Esophagus muscularis mucosa (tissue), 4 donors: Measurements from ENCODE around the gene CHN1. TPM values are rescaled to one million over a fixed set of nuclear protein-coding genes. Genes with fewer than 3 reads are reported as not detected.

Source experiments
- DNase-seq: peaks from one replicate; pipeline ENCODE4 v3.0.0-alpha.2; 2017; ENCODE audit errors: extremely low spot score
- H3K27ac ChIP-seq, 4 donors: fragments of 200-600 bp; sonication (generic); replicated peaks in 1 of 4; 1 replicate in 3 of 4; 2 replicates in 1 of 4; pipeline ENCODE4 v1.5.1; 2016 to 2019; ENCODE audit warnings: mild to moderate bottlenecking in 1 of 4
- H3K27me3 ChIP-seq, 4 donors: fragments of 200-600 bp; sonication (generic); one replicate each; pipeline versions ENCODE4 v1.5.1 to v1.6.0; 2016 to 2019
- H3K36me3 ChIP-seq, 4 donors: fragments of 200-600 bp; sonication (generic); one replicate each; pipeline ENCODE4 v1.5.1; 2016 to 2019
- H3K4me1 ChIP-seq, 4 donors: fragments of 200-600 bp; sonication (generic); one replicate each; pipeline ENCODE4 v1.5.1; 2016 to 2019
- H3K4me3 ChIP-seq, 4 donors: fragments of 200-600 bp; sonication (generic); 1 replicate in 2 of 4; 2 replicates in 2 of 4; pipeline ENCODE4 v1.5.1; 2016 to 2019; ENCODE audit warnings: mild to moderate bottlenecking in 4 of 4, moderate library complexity in 1 of 4
- H3K9me3 ChIP-seq, 4 donors: fragments of 200-600 bp; sonication (generic); 1 replicate in 3 of 4; 2 replicates in 1 of 4; pipeline ENCODE4 v1.5.1; 2016 to 2019
- EP300 ChIP-seq: sonication (generic); formaldehyde crosslinking; IDR thresholded peaks from one replicate; pipeline ENCODE4 v1.6.1; 2017; ENCODE audit warnings: antibody characterized with exemption
- POLR2A ChIP-seq: fragments of 450-650 bp; IDR thresholded peaks from one replicate; pipeline ENCODE4 v1.6.1; 2017; ENCODE audit warnings: antibody characterized with exemption, moderate library complexity, mild to moderate bottlenecking, low read depth
- POLR2AphosphoS5 ChIP-seq, 2 donors: sonication (generic); formaldehyde crosslinking; IDR thresholded peaks; one replicate each; pipeline ENCODE4 v1.6.1; 2017; ENCODE audit warnings: antibody characterized with exemption in 2 of 2
- WGBS: methylation state at CpG from one replicate; pipeline ENCODE4 v1.1.5; 2018; 5-methylcytosine and 5-hydroxymethylcytosine counted together
- intact Hi-C: fragments of 100-400 bp; cut with DNase I; formaldehyde crosslinking; loops from one replicate; pipeline ENCODE4 v1.15.1; 2023
- total RNA-seq, 4 donors: library from RNA; depleted of rRNA; stranded (reverse); fragments of >200 nt; gene quantifications; one replicate each; pipeline versions ENCODE4 v1.1.0 to v1.2.1, GENCODE V29; 2016
- TF ChIP-seq, protein P1 (sequence below), 3 experiments: fragments of 200-600 bp in 2 of 3; fragments of 450-650 bp in 1 of 3; sonication (generic) in 2 of 3; IDR thresholded peaks; one replicate each; pipeline ENCODE4 v1.5.1; 2017 to 2019; ENCODE audit warnings: antibody characterized with exemption in 3 of 3, mild to moderate bottlenecking in 2 of 3, moderate library complexity in 1 of 3

CHN1 gene
- total RNA-seq, 4 donors from 2014 or later = 23.2 to 32.3 (median 29.8) TPM

DNA sequence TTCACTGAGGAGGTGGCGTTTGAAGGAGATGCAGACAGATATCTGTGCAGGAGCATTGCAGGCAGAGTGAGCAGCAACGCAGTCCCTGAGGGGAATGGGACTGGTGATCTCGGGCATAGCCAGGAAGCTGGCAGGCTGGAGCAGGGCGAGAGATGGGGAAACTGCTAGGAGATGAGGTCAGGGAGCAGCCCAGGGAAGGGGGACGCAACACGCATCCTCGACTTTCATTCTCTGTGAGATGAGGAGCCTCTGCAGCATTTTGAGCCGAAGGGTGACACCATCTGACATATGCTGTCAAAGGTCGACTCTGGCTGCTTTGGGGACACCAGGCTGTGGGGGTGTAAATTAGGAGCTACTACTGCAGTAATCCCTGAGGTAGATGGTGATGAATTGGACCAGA is 236.6 kb downstream of the CHN1 start:
- no peak for DNase-seq
- Histone ChIP-seq H3K27ac (no peak overlapping the region), H3K4me3 (no peak overlapping the region), H3K36me3 (no peaks in the 10 kb centered on the region), H3K9me3 (no peaks in the 10 kb centered on the region), H3K4me1 (peaks cover 5 to 28% (median 20%) of the 10 kb centered on the region in 4 donors), H3K27me3 (no peaks in the 10 kb centered on the region)
- intact Hi-C loops = no loop called here
- TF ChIP-seq POLR2AphosphoS5 (IDR thresholded peaks at IDR 0.05) = no peak
- no peak for TF ChIP-seq EP300
- TF ChIP-seq, protein P1, sequence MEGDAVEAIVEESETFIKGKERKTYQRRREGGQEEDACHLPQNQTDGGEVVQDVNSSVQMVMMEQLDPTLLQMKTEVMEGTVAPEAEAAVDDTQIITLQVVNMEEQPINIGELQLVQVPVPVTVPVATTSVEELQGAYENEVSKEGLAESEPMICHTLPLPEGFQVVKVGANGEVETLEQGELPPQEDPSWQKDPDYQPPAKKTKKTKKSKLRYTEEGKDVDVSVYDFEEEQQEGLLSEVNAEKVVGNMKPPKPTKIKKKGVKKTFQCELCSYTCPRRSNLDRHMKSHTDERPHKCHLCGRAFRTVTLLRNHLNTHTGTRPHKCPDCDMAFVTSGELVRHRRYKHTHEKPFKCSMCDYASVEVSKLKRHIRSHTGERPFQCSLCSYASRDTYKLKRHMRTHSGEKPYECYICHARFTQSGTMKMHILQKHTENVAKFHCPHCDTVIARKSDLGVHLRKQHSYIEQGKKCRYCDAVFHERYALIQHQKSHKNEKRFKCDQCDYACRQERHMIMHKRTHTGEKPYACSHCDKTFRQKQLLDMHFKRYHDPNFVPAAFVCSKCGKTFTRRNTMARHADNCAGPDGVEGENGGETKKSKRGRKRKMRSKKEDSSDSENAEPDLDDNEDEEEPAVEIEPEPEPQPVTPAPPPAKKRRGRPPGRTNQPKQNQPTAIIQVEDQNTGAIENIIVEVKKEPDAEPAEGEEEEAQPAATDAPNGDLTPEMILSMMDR (IDR thresholded peaks at IDR 0.05) = no peak
- no peak for TF ChIP-seq POLR2A
- WGBS = 87% methylated on average over 9 of the region's 9 CpGs

DNA sequence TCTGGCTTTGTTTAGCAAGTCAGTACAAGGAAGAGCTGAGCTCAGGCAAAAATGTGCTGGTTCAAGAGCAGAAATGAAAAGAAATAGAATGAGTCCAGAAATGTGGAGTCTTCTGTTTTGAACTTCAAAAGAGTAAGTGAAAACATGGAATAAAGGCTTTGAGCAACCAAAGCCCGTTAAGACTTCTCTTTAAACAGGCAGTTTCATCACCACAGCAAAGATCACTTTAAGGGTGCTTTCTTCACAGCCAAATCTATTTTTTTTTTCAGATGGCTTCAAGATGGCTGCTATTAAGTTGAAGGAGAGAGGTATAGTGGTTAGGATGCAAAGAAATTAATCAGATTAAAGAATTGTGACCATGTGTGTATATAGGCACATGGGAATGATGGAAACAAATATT is 238.9 kb downstream of the CHN1 start:
- H3K27ac ChIP-seq = no peak overlapping the region
- DNase-seq = no peak
- WGBS = 82% methylated on average over 1 of the region's 1 CpG
- TF ChIP-seq POLR2A = no peak
- no peak for TF ChIP-seq EP300
- TF ChIP-seq POLR2AphosphoS5 (IDR thresholded peaks at IDR 0.05) = no peak
- TF ChIP-seq, protein P1 (IDR thresholded peaks at IDR 0.05) = no peak
- no peaks in the 10 kb centered on the region for H3K36me3 ChIP-seq
- no peaks in the 10 kb centered on the region for H3K9me3 ChIP-seq
- intact Hi-C loops = no loop called here
- H3K4me3 ChIP-seq = no peak overlapping the region
- no peaks in the 10 kb centered on the region for H3K27me3 ChIP-seq
- peaks cover 0 to 7% (median under 1%) of the 10 kb centered on the region in 4 donors for H3K4me1 ChIP-seq

DNA sequence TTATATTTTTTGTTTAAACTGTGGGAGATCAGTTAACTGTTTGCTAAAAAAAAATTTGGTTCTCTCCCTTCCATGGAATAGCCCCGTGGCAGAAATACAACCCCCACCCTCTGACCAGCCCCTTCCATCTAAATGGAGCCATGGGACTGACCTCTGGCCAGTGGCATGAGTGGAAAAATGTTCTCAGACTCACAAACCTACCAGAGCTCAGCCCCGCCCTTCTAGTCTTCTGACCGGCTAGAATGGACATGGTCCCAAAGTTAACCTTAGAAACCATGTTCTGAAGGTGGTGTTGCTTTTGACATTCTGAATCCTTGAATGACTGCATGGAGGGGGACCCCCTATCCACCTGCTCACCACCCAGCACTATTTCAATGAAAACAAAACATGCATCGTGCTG is 239.6 kb downstream of the CHN1 start:
- no peak for DNase-seq
- H3K27me3 ChIP-seq = no peaks in the 10 kb centered on the region
- no peaks in the 10 kb centered on the region for H3K9me3 ChIP-seq
- intact Hi-C loops = no loop called here
- WGBS = 71% methylated on average over 4 of the region's 4 CpGs
- no peak overlapping the region for H3K4me3 ChIP-seq
- H3K4me1 ChIP-seq = peaks cover 0 to 7% (median 0%) of the 10 kb centered on the region in 4 donors
- no peak overlapping the region for H3K27ac ChIP-seq
- TF ChIP-seq, protein P1 (IDR thresholded peaks at IDR 0.05) = no peak
- TF ChIP-seq POLR2A (no peak), POLR2AphosphoS5 (IDR thresholded peaks at IDR 0.05) (no peak), EP300 (no peak)
- no peaks in the 10 kb centered on the region for H3K36me3 ChIP-seq

DNA sequence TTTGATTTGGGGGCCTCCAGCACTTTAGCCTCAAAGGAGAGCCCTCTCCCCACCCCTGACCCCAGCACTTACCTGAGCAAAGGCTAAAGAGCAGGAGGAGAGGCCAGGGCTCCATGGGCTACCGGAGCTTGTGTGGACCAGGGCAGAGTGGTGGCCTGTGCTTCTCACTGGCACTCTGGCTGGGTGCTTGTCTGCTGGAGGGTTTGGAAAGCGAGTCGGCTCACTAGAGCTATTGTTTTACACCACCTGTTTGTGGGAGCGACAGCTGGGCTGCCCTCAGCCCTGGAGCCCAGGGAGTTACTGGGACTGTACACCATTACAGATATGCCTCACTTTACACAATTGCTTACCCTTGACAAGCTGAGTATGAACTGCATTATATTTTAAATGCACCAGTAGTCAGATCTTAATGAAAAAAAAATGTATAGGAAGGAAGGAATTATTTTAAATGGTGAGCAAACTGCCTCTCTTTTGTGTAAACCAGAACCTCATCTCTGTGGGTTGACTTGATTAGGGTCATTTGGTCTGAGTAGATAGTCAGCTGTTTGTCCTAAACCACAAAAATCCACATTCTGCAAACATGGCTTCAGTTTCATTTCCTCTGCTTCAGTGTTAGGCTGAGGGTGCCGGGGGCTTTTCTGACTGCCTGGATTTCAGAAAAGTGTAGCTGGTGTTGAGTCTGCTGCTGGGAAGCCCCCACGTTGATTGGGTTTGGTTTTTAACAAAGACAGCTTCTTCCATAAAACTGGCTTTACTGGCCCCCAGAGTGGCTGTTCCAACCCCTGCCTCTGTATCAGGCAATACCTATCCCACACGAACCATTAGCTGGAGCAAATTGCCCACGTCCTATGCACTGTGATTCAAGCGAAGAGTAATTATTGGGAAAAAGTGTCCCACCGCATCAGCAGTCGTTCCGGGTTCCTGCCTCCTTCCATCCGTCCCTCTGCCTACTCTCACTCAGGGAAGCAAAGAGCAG is 240.6 kb downstream of the CHN1 start, which contains the start of gene CHRNA1:
Gene CHRNA1 (minus strand): TSS at position 193 of the 976 bp plus-strand sequence. CDS start 78 bp downstream, at position 115.
- no peaks in the 10 kb centered on the region for H3K36me3 ChIP-seq
- intact Hi-C loops = no loop called here
- no peaks in the 10 kb centered on the region for H3K9me3 ChIP-seq
- TF ChIP-seq EP300 (no peak), POLR2AphosphoS5 (IDR thresholded peaks at IDR 0.05) (no peak), POLR2A (no peak)
- peaks cover 0 to 7% (median 0%) of the 10 kb centered on the region in 4 donors for H3K4me1 ChIP-seq
- DNase-seq = no peak
- no peaks in the 10 kb centered on the region for H3K27me3 ChIP-seq
- 88% methylated on average over 11 of the region's 13 CpGs for WGBS
- H3K4me3 ChIP-seq = no peak within 1 kb of the TSS
- no peak within 1 kb of the TSS for H3K27ac ChIP-seq

DNA sequence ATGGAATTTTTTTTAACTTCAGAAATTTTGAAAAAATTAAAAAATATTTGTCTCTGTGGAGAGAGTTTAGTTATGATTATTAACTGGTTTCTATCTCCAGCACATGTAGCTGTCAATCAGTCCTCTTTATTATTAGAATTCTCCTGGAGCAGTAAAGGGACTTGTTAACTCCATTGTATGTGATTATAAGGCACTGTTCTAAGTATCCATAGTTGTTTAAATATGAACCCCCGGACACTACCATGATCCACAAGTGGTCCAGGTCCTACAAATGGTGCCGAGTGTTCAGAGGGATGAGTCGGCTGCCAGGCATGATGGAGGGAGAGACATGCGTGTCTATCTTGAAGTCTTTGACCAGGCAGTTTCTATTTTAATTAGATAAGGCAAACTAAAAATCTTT is 241.4 kb downstream of the CHN1 start:
- Histone ChIP-seq H3K9me3 (no peaks in the 10 kb centered on the region), H3K27me3 (no peaks in the 10 kb centered on the region), H3K4me3 (no peak overlapping the region), H3K4me1 (peaks cover 0 to 7% (median 0%) of the 10 kb centered on the region in 4 donors), H3K36me3 (no peaks in the 10 kb centered on the region), H3K27ac (no peak overlapping the region)
- intact Hi-C loops = no loop called here
- DNase-seq = no peak
- TF ChIP-seq, protein P1 (IDR thresholded peaks at IDR 0.05) = no peak
- no peak for TF ChIP-seq EP300
- WGBS = 94% methylated on average over 4 of the region's 4 CpGs
